HFFc6 (cell line): ENCODE data around the gene CD226. TPM values are rescaled to one million over a fixed set of nuclear protein-coding genes. Genes with fewer than 3 reads are reported as not detected.

Experiments used
- DNase-seq: peaks from one replicate; pipeline ENCODE4 v3.0.0-alpha.2; 2018
- H3K27ac Mint-ChIP-seq: 2 replicates; pipeline ENCODE4 v1.8.0; 2020; ENCODE audit warnings: mild to moderate bottlenecking, mixed read lengths
- H3K27me3 Mint-ChIP-seq: 2 replicates; pipeline ENCODE4 v1.8.0; 2021; ENCODE audit warnings: mild to moderate bottlenecking, moderate library complexity, mixed read lengths; ENCODE audit not compliant: insufficient read depth
- H3K36me3 Mint-ChIP-seq: 2 replicates; pipeline ENCODE4 v1.8.0; 2021; ENCODE audit warnings: low read depth, mixed read lengths
- H3K4me1 Mint-ChIP-seq: 2 replicates; pipeline ENCODE4 v1.8.0; 2020; ENCODE audit warnings: low read depth, mixed read lengths
- H3K4me3 Mint-ChIP-seq: 2 replicates; pipeline ENCODE4 v1.8.0; 2020; ENCODE audit warnings: mild to moderate bottlenecking, moderate library complexity, mixed read lengths
- H3K9me3 Mint-ChIP-seq: 2 replicates; pipeline ENCODE4 v1.8.0; 2020; ENCODE audit warnings: mild to moderate bottlenecking, mixed read lengths
- CTCF ChIP-seq: fragments of 200-600 bp; sonication (generic); IDR thresholded peaks from 2 replicates; pipeline ENCODE4 v1.5.0; 2021; ENCODE audit warnings: antibody characterized with exemption, mild to moderate bottlenecking
- total RNA-seq, 6 experiments: library from RNA; stranded (reverse); fragmentation: NEBNext Ultra II Directional; extraction: Animal tissue kit (Norgen Biotek cat#: 25700); gene quantifications; 2 replicates in 1 of 6; 3 replicates in 5 of 6; pipeline ENCODE4 v1.2.3, GENCODE V29; 2021

The CD226 gene
- total RNA-seq, 6 experiments from 2014 or later: 0.14 to 0.78 (median 0.34) TPM

- H3K36me3 Mint-ChIP-seq: 0 out of 2 replicates have a peak, but pooled peaks cover 8% of the 10 kb centered on the region
- H3K27ac Mint-ChIP-seq: no peak overlapping the region
- no peaks in the 10 kb centered on the region; the same call in 1 of the 2 replicates for H3K9me3 Mint-ChIP-seq
- no peaks in the 10 kb centered on the region for H3K27me3 Mint-ChIP-seq
- no peak for TF ChIP-seq CTCF
- no peaks in the 10 kb centered on the region for H3K4me1 Mint-ChIP-seq
- DNase-seq: no peak
- no peak overlapping the region for H3K4me3 Mint-ChIP-seq
Observed at GRCh38 chr18:69948919-69949537, 1.4 kb upstream of the CD226 start.

GRCh38 chr18:69948256-69948655, 583 bp upstream of the CD226 start:
- DNase-seq: no peak
- no peak for TF ChIP-seq CTCF
- Mint-ChIP-seq H3K4me3 (no peak overlapping the region), H3K4me1 (no peaks in the 10 kb centered on the region), H3K27ac (no peak overlapping the region), H3K36me3 (0 out of 2 replicates have a peak, but pooled peaks cover 8% of the 10 kb centered on the region), H3K27me3 (no peaks in the 10 kb centered on the region), H3K9me3 (no peaks in the 10 kb centered on the region; the same call in 1 of the 2 replicates)

- Mint-ChIP-seq H3K9me3 (no peaks in the 10 kb centered on the region; the same call in 1 of the 2 replicates), H3K27ac (no peak overlapping the region), H3K4me3 (no peak overlapping the region), H3K4me1 (no peaks in the 10 kb centered on the region), H3K36me3 (peaks cover 10% of the 10 kb centered on the region; the same call in 1 of the 2 replicates), H3K27me3 (no peaks in the 10 kb centered on the region)
- no peak for DNase-seq
- no peak for TF ChIP-seq CTCF
Observed at GRCh38 chr18:69946608-69947155, 991 bp downstream of the CD226 start.

GRCh38 chr18:69945220-69946114, 2.2 kb downstream of the CD226 start:
- Mint-ChIP-seq H3K4me3 (no peak overlapping the region), H3K27ac (no peak overlapping the region), H3K27me3 (no peaks in the 10 kb centered on the region), H3K9me3 (no peaks in the 10 kb centered on the region), H3K4me1 (no peaks in the 10 kb centered on the region), H3K36me3 (peaks cover 9% of the 10 kb centered on the region; the same call in 1 of the 2 replicates)
- no peak for TF ChIP-seq CTCF
- DNase-seq: no peak

- no peak overlapping the region for H3K27ac Mint-ChIP-seq
- H3K27me3 Mint-ChIP-seq: no peaks in the 10 kb centered on the region
- no peak for TF ChIP-seq CTCF
- no peak for DNase-seq
- H3K4me1 Mint-ChIP-seq: no peaks in the 10 kb centered on the region
- no peaks in the 10 kb centered on the region for H3K9me3 Mint-ChIP-seq
- peaks cover 13% of the 10 kb centered on the region; the same call in 1 of the 2 replicates for H3K36me3 Mint-ChIP-seq
- H3K4me3 Mint-ChIP-seq: no peak overlapping the region
Observed at GRCh38 chr18:69944436-69944835, 3.2 kb downstream of the CD226 start.
